ENCODE measurements around the gene TSBP1.

TSBP1 gene

GRCh38 chr6:32393665-32394420, 22.1 kb upstream of the TSBP1 start:
- H2AFZ ChIP-seq (ENCODE audit: low read depth, low read length, severe bottlenecking), result no peak overlapping the region

GRCh38 chr6:32391505-32391904, 19.8 kb upstream of the TSBP1 start:
- H2AFZ ChIP-seq (ENCODE audit: low read depth, low read length, severe bottlenecking), result no peak overlapping the region
- H3K79me2 ChIP-seq (ENCODE audit: insufficient read depth, low read length), result no peaks in the 10 kb centered on the region
- no peaks in the 10 kb centered on the region for H3K9me3 ChIP-seq (ENCODE audit: insufficient read depth, low read length)
- no peak overlapping the region for H3K4me3 ChIP-seq (ENCODE audit: insufficient read depth, low read length, poor library complexity, severe bottlenecking)
- H3K9me2 ChIP-seq (replicated peaks; ENCODE audit: insufficient read depth, low read length), result no peaks in the 10 kb centered on the region
- H3K9ac ChIP-seq (ENCODE audit: low read length), result no peak overlapping the region
- no peaks in the 10 kb centered on the region for H4K20me1 ChIP-seq (ENCODE audit: low read depth, low read length)
- H3K27ac ChIP-seq (ENCODE audit: low read depth, low read length), result no peak overlapping the region
- no peaks in the 10 kb centered on the region for H3F3A ChIP-seq (ENCODE audit: insufficient read depth)
- H3K4me2 ChIP-seq (ENCODE audit: low read depth, low read length, poor library complexity, severe bottlenecking), result no peak overlapping the region
- H3K27me3 ChIP-seq (ENCODE audit: low read length), result no peaks in the 10 kb centered on the region
- TF ChIP-seq CTCF (IDR thresholded peaks at IDR 0.05; ENCODE audit: insufficient read depth, low read length, poor library complexity, severe bottlenecking), result no peak
- TF ChIP-seq EZH2phosphoT487 (conservative IDR thresholded peaks at IDR 0.05; ENCODE audit: low read length), result no peak
- no peaks in the 10 kb centered on the region for H3K36me3 ChIP-seq (ENCODE audit: low read length)

More at GRCh38 chr6:32393665-32394420, 22.1 kb upstream of the TSBP1 start:
- Histone ChIP-seq H3K4me2 (ENCODE audit: low read depth, low read length, poor library complexity, severe bottlenecking) (no peak overlapping the region), H3K9me2 (replicated peaks; ENCODE audit: insufficient read depth, low read length) (no peaks in the 10 kb centered on the region), H4K20me1 (ENCODE audit: low read depth, low read length) (no peaks in the 10 kb centered on the region), H3K27me3 (ENCODE audit: low read length) (no peaks in the 10 kb centered on the region), H3K79me2 (ENCODE audit: insufficient read depth, low read length) (no peaks in the 10 kb centered on the region), H3F3A (ENCODE audit: insufficient read depth) (no peaks in the 10 kb centered on the region), H3K36me3 (ENCODE audit: low read length) (no peaks in the 10 kb centered on the region), H3K9me3 (ENCODE audit: insufficient read depth, low read length) (no peaks in the 10 kb centered on the region), H3K27ac (ENCODE audit: low read depth, low read length) (no peak overlapping the region), H3K4me3 (ENCODE audit: insufficient read depth, low read length, poor library complexity, severe bottlenecking) (no peak overlapping the region), H3K9ac (ENCODE audit: low read length) (no peak overlapping the region)
- TF ChIP-seq EZH2phosphoT487 (conservative IDR thresholded peaks at IDR 0.05; ENCODE audit: low read length) (no peak), CTCF (IDR thresholded peaks at IDR 0.05; ENCODE audit: insufficient read depth, low read length, poor library complexity, severe bottlenecking) (no peak)

GRCh38 chr6:32387589-32388340, 16.1 kb upstream of the TSBP1 start:
- no peaks in the 10 kb centered on the region for H3F3A ChIP-seq (ENCODE audit: insufficient read depth)
- H4K20me1 ChIP-seq (ENCODE audit: low read depth, low read length), result no peaks in the 10 kb centered on the region
- H3K27me3 ChIP-seq (ENCODE audit: low read length), result no peaks in the 10 kb centered on the region
- H3K4me3 ChIP-seq (ENCODE audit: insufficient read depth, low read length, poor library complexity, severe bottlenecking), result no peak overlapping the region
- no peak overlapping the region for H3K9ac ChIP-seq (ENCODE audit: low read length)
- no peak overlapping the region for H3K4me2 ChIP-seq (ENCODE audit: low read depth, low read length, poor library complexity, severe bottlenecking)
- no peak overlapping the region for H3K27ac ChIP-seq (ENCODE audit: low read depth, low read length)
- H3K79me2 ChIP-seq (ENCODE audit: insufficient read depth, low read length), result no peaks in the 10 kb centered on the region
- no peak overlapping the region for H2AFZ ChIP-seq (ENCODE audit: low read depth, low read length, severe bottlenecking)
- no peaks in the 10 kb centered on the region for H3K9me2 ChIP-seq (replicated peaks; ENCODE audit: insufficient read depth, low read length)
- no peaks in the 10 kb centered on the region for H3K9me3 ChIP-seq (ENCODE audit: insufficient read depth, low read length)
- TF ChIP-seq CTCF (IDR thresholded peaks at IDR 0.05; ENCODE audit: insufficient read depth, low read length, poor library complexity, severe bottlenecking), result no peak
- no peak for TF ChIP-seq EZH2phosphoT487 (conservative IDR thresholded peaks at IDR 0.05; ENCODE audit: low read length)
- H3K36me3 ChIP-seq (ENCODE audit: low read length), result no peaks in the 10 kb centered on the region
